H9 (cell line): Measurements from ENCODE around the gene COLEC12. TPM values are rescaled to one million over a fixed set of nuclear protein-coding genes. Genes with fewer than 3 reads are reported as not detected.

Source experiments
- DNase-seq: peaks from one replicate; pipeline ENCODE4 v3.0.0-alpha.2; 2017
- H2AFZ ChIP-seq: one replicate; pipeline ENCODE4 v1.6.1; 2013; ENCODE audit warnings: mild to moderate bottlenecking, low read length, control low read depth, moderate library complexity
- H2AK5ac ChIP-seq: 2 replicates; pipeline ENCODE4 v1.6.1; 2013; ENCODE audit warnings: low read length, control low read depth, mixed read lengths; ENCODE audit not compliant: insufficient read length
- H2BK120ac ChIP-seq: one replicate; pipeline ENCODE4 v1.6.1; 2013; ENCODE audit warnings: low read depth, mild to moderate bottlenecking, low read length, control low read depth, inconsistent platforms; ENCODE audit not compliant: poor library complexity, severe bottlenecking
- H2BK12ac ChIP-seq: 2 replicates; pipeline ENCODE4 v1.6.1; 2013; ENCODE audit warnings: low read length, control low read depth, mixed read lengths, low read depth; ENCODE audit not compliant: insufficient read length
- H2BK15ac ChIP-seq: 2 replicates; pipeline ENCODE4 v1.6.1; 2013; ENCODE audit warnings: low read depth, low read length, control low read depth
- H2BK20ac ChIP-seq: one replicate; pipeline ENCODE4 v1.6.1; 2013; ENCODE audit warnings: low read depth, mild to moderate bottlenecking, low read length, control low read depth, inconsistent platforms; ENCODE audit not compliant: poor library complexity, severe bottlenecking
- H2BK5ac ChIP-seq: 2 replicates; pipeline ENCODE4 v1.6.1; 2013; ENCODE audit warnings: low read length, control low read depth, mixed read lengths; ENCODE audit not compliant: insufficient read length
- H3K14ac ChIP-seq: 2 replicates; pipeline ENCODE4 v1.6.1; 2013; ENCODE audit warnings: low read length, control low read depth; ENCODE audit not compliant: insufficient read depth
- H3K18ac ChIP-seq: 2 replicates; pipeline ENCODE4 v1.6.1; 2013; ENCODE audit warnings: low read depth, mild to moderate bottlenecking, mixed read lengths, low read length, control low read depth; ENCODE audit not compliant: insufficient read length
- H3K23ac ChIP-seq: 2 replicates; pipeline ENCODE4 v1.6.1; 2013; ENCODE audit warnings: low read length, control low read depth, mixed read lengths, low read depth; ENCODE audit not compliant: insufficient read length
- H3K23me2 ChIP-seq: 2 replicates; pipeline ENCODE4 v1.6.1; 2013; ENCODE audit warnings: low read depth, mild to moderate bottlenecking, mixed read lengths, low read length, control low read depth; ENCODE audit not compliant: insufficient read length, poor library complexity, severe bottlenecking
- H3K27ac ChIP-seq: 2 replicates; pipeline ENCODE4 v1.5.1; 2013; ENCODE audit warnings: low read length, control low read depth, mixed read lengths, low read depth; ENCODE audit not compliant: insufficient read length
- H3K27me3 ChIP-seq: 2 replicates; pipeline ENCODE4 v1.6.1; 2013; ENCODE audit warnings: low read length, control low read depth, inconsistent platforms; ENCODE audit not compliant: insufficient read depth
- H3K4ac ChIP-seq: 2 replicates; pipeline ENCODE4 v1.6.1; 2013; ENCODE audit warnings: low read depth, mild to moderate bottlenecking, control low read depth, inconsistent platforms, low read length, moderate library complexity
- H3K4me1 ChIP-seq: 2 replicates; pipeline ENCODE4 v1.6.1; 2013; ENCODE audit warnings: low read length, control low read depth, inconsistent platforms; ENCODE audit not compliant: insufficient read depth
- H3K4me2 ChIP-seq: 2 replicates; pipeline ENCODE4 v1.6.1; 2013; ENCODE audit warnings: low read length, control low read depth, mixed read lengths; ENCODE audit not compliant: insufficient read length, insufficient read depth
- H3K56ac ChIP-seq: 2 replicates; pipeline ENCODE4 v1.6.1; 2013; ENCODE audit warnings: low read depth, mild to moderate bottlenecking, mixed read lengths, low read length, control low read depth; ENCODE audit not compliant: insufficient read length
- H3K79me1 ChIP-seq: 2 replicates; pipeline ENCODE4 v1.6.1; 2013; ENCODE audit warnings: low read depth, mild to moderate bottlenecking, moderate library complexity, low read length, control low read depth, inconsistent platforms; ENCODE audit not compliant: insufficient read depth, poor library complexity, severe bottlenecking
- H3K79me2 ChIP-seq: 2 replicates; pipeline ENCODE4 v1.6.1; 2013; ENCODE audit warnings: low read length, control low read depth, inconsistent platforms; ENCODE audit not compliant: insufficient read depth
- H3K9ac ChIP-seq: 2 replicates; pipeline ENCODE4 v1.6.1; 2013; ENCODE audit warnings: low read length, control low read depth, mixed read lengths; ENCODE audit not compliant: insufficient read length; ENCODE audit errors: extremely low read depth
- H3K9me3 ChIP-seq: one replicate; pipeline ENCODE4 v1.6.1; 2013; ENCODE audit warnings: low read depth, low read length, inconsistent platforms; ENCODE audit not compliant: control insufficient read depth
- H3T11ph ChIP-seq: one replicate; pipeline ENCODE4 v1.6.1; 2013; ENCODE audit warnings: mild to moderate bottlenecking, low read length, control low read depth, inconsistent platforms
- H4K20me1 ChIP-seq: one replicate; pipeline ENCODE4 v1.6.1; 2013; ENCODE audit not compliant: control insufficient read depth, insufficient read length, insufficient read depth
- H4K5ac ChIP-seq: 2 replicates; pipeline ENCODE4 v1.6.1; 2013; ENCODE audit warnings: low read depth, mild to moderate bottlenecking, mixed read lengths, low read length, control low read depth; ENCODE audit not compliant: insufficient read length
- H4K8ac ChIP-seq: replicated peaks from 2 replicates; pipeline ENCODE4 v1.6.1; 2013; ENCODE audit warnings: low read length, control low read depth, mixed read lengths, low read depth; ENCODE audit not compliant: insufficient read length
- H4K91ac ChIP-seq: 2 replicates; pipeline ENCODE4 v1.6.1; 2013; ENCODE audit warnings: low read depth, mild to moderate bottlenecking, moderate library complexity, mixed read lengths, low read length, control low read depth; ENCODE audit not compliant: insufficient read length
- H3K27ac Mint-ChIP-seq, 3 experiments: 2 replicates in 2 of 3; 3 replicates in 1 of 3; pipeline ENCODE4 v1.8.0; 2020 to 2021; ENCODE audit warnings: mixed read lengths in 3 of 3, mild to moderate bottlenecking in 1 of 3, moderate library complexity in 1 of 3
- H3K27me3 Mint-ChIP-seq: 2 replicates; pipeline ENCODE4 v1.8.0; 2021; ENCODE audit warnings: low read depth, mild to moderate bottlenecking, moderate library complexity, mixed read lengths
- H3K36me3 Mint-ChIP-seq, 3 experiments: 2 replicates in 2 of 3; 3 replicates in 1 of 3; pipeline ENCODE4 v1.8.0; 2020 to 2021; ENCODE audit warnings: low read depth in 3 of 3, mixed read lengths in 3 of 3; ENCODE audit not compliant: insufficient read depth in 1 of 3
- H3K4me1 Mint-ChIP-seq, 2 experiments: 2 replicates each; pipeline ENCODE4 v1.8.0; 2020; ENCODE audit warnings: mixed read lengths in 2 of 2
- H3K4me3 Mint-ChIP-seq, 2 experiments: 2 replicates in 1 of 2; 3 replicates in 1 of 2; pipeline ENCODE4 v1.8.0; 2020 to 2021; ENCODE audit warnings: mild to moderate bottlenecking in 2 of 2, mixed read lengths in 2 of 2, moderate library complexity in 1 of 2
- H3K9me3 Mint-ChIP-seq, 2 experiments: 2 replicates in 1 of 2; 3 replicates in 1 of 2; pipeline ENCODE4 v1.8.0; 2020; ENCODE audit warnings: mild to moderate bottlenecking in 2 of 2, mixed read lengths in 2 of 2, moderate library complexity in 1 of 2
- WGBS: extraction: QIAGEN DNeasy Blood & Tissue Kit; methylation state at CpG from one replicate; pipeline ENCODE4 v1.1.7; 2013; ENCODE audit warnings: missing lambda C conversion rate, low lambda C conversion rate, mixed read lengths; ENCODE audit not compliant: insufficient read length; ENCODE audit errors: extremely low coverage; 5-methylcytosine and 5-hydroxymethylcytosine counted together
- total RNA-seq: library from RNA; stranded (reverse); gene quantifications from 2 replicates; pipeline ENCODE4 v1.2.1, GENCODE V29; 2021
- TF ChIP-seq, protein P1 (sequence below): fragments of 200-600 bp; sonication (generic); conservative IDR thresholded peaks from 3 replicates; pipeline ENCODE4 v1.8.0; 2021; ENCODE audit warnings: antibody characterized with exemption, mild to moderate bottlenecking

The COLEC12 gene
- total RNA-seq, 1 experiment from 2014 or later, result 0.70 TPM

DNA sequence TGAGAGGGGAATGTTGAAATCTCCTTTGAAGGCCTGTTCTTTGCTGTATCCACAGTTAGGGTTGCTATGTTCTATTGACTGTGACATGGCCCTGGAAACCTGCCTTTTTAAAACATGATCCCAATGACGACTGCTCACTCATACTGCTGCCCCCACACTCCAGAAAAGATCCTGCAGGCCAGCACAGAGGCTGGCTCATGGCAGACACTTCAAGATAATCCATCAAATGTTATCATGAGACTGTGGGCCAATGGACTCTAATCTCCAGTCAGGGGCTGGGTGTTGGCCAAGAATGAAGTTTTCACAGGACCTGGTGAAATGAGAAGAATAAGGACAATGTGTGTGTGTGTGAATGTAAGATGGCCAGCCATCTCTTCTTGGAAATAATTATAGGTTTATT lies 173.7 kb downstream of the COLEC12 start:
- no peak overlapping the region for H3K18ac ChIP-seq
- H2BK5ac ChIP-seq, result no peak overlapping the region
- no peak overlapping the region for H2BK20ac ChIP-seq
- no peaks in the 10 kb centered on the region for H3K79me1 ChIP-seq
- H3K27ac Mint-ChIP-seq, result no peak overlapping the region; a peak in 1 of 7 replicates
- H3K23me2 ChIP-seq, result no peaks in the 10 kb centered on the region
- no peak overlapping the region for H4K91ac ChIP-seq
- H3K23ac ChIP-seq, result no peak overlapping the region
- H3T11ph ChIP-seq, result no peak overlapping the region
- H3K4me2 ChIP-seq, result no peak overlapping the region
- H3K9me3 Mint-ChIP-seq, result no peaks in the 10 kb centered on the region
- no peak overlapping the region for H2BK15ac ChIP-seq
- H2AFZ ChIP-seq, result no peak overlapping the region
- no peaks in the 10 kb centered on the region for H3K9me3 ChIP-seq
- no CpG with 5 or more reads among the region's 1 CpG for whole genome bisulfite sequencing
- no peaks in the 10 kb centered on the region for H3K27me3 ChIP-seq
- H2BK120ac ChIP-seq, result no peak overlapping the region
- no peaks in the 10 kb centered on the region for H3K36me3 Mint-ChIP-seq
- H4K20me1 ChIP-seq, result no peaks in the 10 kb centered on the region
- peaks cover 0 to 6% of the 10 kb centered on the region in 2 experiments; a peak in 1 of 4 replicates for H3K4me1 Mint-ChIP-seq
- peaks cover 2% of the 10 kb centered on the region for H3K27me3 Mint-ChIP-seq
- no peak for DNase-seq
- no peaks in the 10 kb centered on the region for H3K4me1 ChIP-seq
- no peaks in the 10 kb centered on the region for H3K79me2 ChIP-seq
- no peak overlapping the region for H3K4me3 Mint-ChIP-seq
- TF ChIP-seq, protein P1, sequence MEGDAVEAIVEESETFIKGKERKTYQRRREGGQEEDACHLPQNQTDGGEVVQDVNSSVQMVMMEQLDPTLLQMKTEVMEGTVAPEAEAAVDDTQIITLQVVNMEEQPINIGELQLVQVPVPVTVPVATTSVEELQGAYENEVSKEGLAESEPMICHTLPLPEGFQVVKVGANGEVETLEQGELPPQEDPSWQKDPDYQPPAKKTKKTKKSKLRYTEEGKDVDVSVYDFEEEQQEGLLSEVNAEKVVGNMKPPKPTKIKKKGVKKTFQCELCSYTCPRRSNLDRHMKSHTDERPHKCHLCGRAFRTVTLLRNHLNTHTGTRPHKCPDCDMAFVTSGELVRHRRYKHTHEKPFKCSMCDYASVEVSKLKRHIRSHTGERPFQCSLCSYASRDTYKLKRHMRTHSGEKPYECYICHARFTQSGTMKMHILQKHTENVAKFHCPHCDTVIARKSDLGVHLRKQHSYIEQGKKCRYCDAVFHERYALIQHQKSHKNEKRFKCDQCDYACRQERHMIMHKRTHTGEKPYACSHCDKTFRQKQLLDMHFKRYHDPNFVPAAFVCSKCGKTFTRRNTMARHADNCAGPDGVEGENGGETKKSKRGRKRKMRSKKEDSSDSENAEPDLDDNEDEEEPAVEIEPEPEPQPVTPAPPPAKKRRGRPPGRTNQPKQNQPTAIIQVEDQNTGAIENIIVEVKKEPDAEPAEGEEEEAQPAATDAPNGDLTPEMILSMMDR, result no peak
- no peak overlapping the region for H4K8ac ChIP-seq
- no peak overlapping the region for H3K56ac ChIP-seq
- H3K27ac ChIP-seq, result no peak overlapping the region
- H3K14ac ChIP-seq, result no peak overlapping the region
- no peak overlapping the region for H3K4ac ChIP-seq
- no peak overlapping the region for H3K9ac ChIP-seq
- no peak overlapping the region for H4K5ac ChIP-seq
- no peak overlapping the region for H2BK12ac ChIP-seq
- no peak overlapping the region for H2AK5ac ChIP-seq
